LNCaP clone FGC (cell line): ENCODE data around the gene ARSD.
"Not testable (repeated sequence)": the region's sequence is repeated elsewhere in the genome, so short reads cannot be mapped to it uniquely, and the experiment has no call there.

Experiments used
- DNase-seq: peaks from one replicate; pipeline ENCODE4 v3.0.0-alpha.2; 2011; ENCODE audit warnings: low read depth
- H3K4me3 ChIP-seq: 2 replicates; pipeline ENCODE4 v1.5.1; 2011; ENCODE audit warnings: mild to moderate bottlenecking, low read depth, low read length, control low read depth
- CTCF ChIP-seq: IDR thresholded peaks from 2 replicates; pipeline ENCODE4 v1.5.1; 2012; ENCODE audit warnings: mild to moderate bottlenecking; ENCODE audit not compliant: control insufficient read depth, insufficient read depth; ENCODE audit errors: extremely low read depth

Gene ARSD

GRCh38 chrX:2898846-2899512, 30.2 kb downstream of the ARSD start:
- DNase-seq = no peak
- TF ChIP-seq CTCF = no peak
- no peak overlapping the region for H3K4me3 ChIP-seq

GRCh38 chrX:2897690-2898623, 31.2 kb downstream of the ARSD start:
- peak overlapping the region; percentile 31; the same call in 1 of the 2 replicates for H3K4me3 ChIP-seq
- DNase-seq = not testable (repeated sequence)

GRCh38 chrX:2897311-2897689, 31.8 kb downstream of the ARSD start:
- TF ChIP-seq CTCF = no peak
- DNase-seq = no peak
- no peak overlapping the region for H3K4me3 ChIP-seq

GRCh38 chrX:2894885-2895292, 34.2 kb downstream of the ARSD start:
- no peak overlapping the region for H3K4me3 ChIP-seq
- TF ChIP-seq CTCF = no peak
- no peak for DNase-seq

GRCh38 chrX:2892816-2893215, 36.3 kb downstream of the ARSD start:
- H3K4me3 ChIP-seq = no peak overlapping the region
- TF ChIP-seq CTCF = no peak
- DNase-seq = no peak

DNA sequence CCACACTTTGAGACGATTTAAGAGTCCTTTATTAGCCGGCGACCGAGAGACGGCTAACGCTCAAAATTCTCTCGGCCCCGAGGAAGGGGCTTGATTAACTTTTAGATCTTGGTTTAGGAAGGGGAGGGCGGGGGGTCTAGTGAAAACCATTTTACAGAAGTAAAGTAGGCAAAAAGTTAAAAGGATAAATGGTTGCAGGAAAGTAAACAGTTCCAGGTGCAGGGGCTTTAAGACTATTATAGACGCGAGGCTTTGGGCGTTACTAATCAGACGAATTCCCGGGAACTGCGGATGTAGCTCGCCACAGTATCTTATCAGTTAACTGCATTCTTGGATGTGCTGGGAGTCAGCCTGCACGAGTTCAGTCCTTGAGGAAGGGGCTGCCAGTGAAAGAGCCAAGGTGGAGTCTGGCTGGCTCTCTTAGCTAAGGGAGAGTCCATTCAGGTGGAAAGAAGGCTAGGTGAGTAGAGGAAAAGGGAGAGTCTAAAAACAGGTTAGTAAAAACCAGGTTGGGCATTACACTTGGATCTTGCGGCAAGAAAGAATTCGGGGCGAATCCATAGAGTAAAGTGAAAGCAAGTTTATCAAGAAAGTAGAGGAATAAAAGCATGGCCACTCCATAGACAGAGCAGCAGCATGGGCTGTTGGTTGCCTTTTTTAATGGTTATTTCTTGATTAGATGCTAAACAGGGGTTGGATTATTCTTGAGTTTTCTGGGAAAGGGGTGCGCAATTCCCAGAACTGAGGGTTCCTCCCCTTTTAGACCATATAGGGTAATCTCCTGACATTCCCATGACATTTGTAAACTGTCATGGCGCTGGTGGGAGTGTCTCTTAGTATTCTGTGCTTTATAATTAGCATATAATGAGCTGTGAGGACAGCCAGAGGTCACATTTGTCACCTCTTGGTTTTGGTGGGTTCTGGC, 38.3 kb downstream of the ARSD start:
- H3K4me3 ChIP-seq, DNase-seq: not testable (repeated sequence)

DNA sequence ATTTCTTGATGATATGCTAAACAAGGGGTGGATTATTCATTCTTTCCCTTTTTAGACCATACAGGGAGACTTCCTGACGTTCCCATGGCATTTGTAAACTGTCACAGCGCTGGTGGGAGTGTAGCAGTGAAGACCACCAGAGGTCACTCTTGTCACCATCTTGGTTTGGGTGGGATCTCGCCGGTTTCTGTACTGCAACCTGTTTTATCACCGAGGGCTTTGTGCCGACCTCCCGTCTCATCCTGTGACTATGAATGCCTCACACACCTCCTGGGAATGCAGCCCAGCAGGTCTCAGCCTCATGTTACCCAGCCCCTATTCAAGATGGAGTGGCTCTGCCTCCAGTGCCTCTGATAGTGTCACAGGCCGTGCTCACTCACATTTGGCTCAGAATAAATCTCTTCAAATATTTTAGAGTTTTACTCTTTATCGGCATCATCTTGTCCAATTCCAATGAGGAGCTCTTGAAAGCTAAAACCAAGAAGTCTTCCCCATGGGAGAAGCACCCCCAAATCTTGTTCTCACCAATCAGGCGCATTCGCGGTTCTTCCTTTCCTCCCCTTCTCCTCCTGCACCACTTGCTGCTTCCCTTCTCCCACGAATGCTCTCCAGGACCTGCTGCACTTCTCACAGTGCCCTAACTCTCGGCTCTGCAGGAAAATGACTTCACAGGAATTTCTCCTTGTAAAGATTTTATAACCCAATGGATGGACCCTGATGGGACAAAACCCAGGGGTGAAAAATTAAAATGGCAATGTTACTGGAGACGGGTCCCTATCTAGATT, 39.2 kb downstream of the ARSD start:
- not testable (repeated sequence) for H3K4me3 ChIP-seq, DNase-seq
